Endothelial cell of umbilical vein (primary cell): Measurements from ENCODE around the gene GNG2. TPM values are rescaled to one million over a fixed set of nuclear protein-coding genes. Genes with fewer than 3 reads are reported as not detected.

Experiments
- BruUV-seq: library from RNA; stranded (reverse); fragments of 400-500 nt; replicated peaks from 2 replicates; lab custom pipeline; 2021; lab: Mats Ljungman, UMichigan
- CTCF ChIA-PET: fragments of 300-600, 350-600 bp; sonication (Branson Sonifier 250); formaldehyde crosslinking; loops from one replicate; lab custom pipeline; 2021; ENCODE audit warnings: antibody characterized with exemption, inconsistent platforms; lab: Charles Lee
- POLR2A ChIA-PET: fragments of 300-600, 350-600 bp; sonication (Branson Sonifier 250); formaldehyde crosslinking; loops from one replicate; lab custom pipeline; 2021; ENCODE audit warnings: antibody characterized with exemption, inconsistent platforms; lab: Charles Lee
- DNase-seq: peaks from one replicate; pipeline ENCODE4 v3.0.0-alpha.2; 2011; ENCODE audit warnings: low read depth, low spot score
- FAIRE-seq: peaks from 2 replicates; lab custom pipeline; 2011; peaks lifted over from hg19 to GRCh38; lab: Jason Lieb, UNC
- H2AFZ ChIP-seq: 2 replicates; pipeline ENCODE4 v1.6.0; 2012; ENCODE audit warnings: low read depth, low read length, control low read depth, inconsistent platforms
- H3K27ac ChIP-seq: 2 replicates; pipeline ENCODE4 v1.5.1; 2011; ENCODE audit warnings: low read depth, mild to moderate bottlenecking, control low read depth, low read length, moderate library complexity; ENCODE audit not compliant: insufficient read depth
- H3K27me3 ChIP-seq, 2 experiments: 2 replicates each; pipeline versions ENCODE4 v1.6.0 to v1.6.1; 2011; ENCODE audit warnings: low read length in 2 of 2, mixed read lengths in 1 of 2; ENCODE audit not compliant: control insufficient read depth in 2 of 2, insufficient read depth in 2 of 2
- H3K36me3 ChIP-seq, 2 experiments: 2 replicates in 1 of 2; 3 replicates in 1 of 2; pipeline ENCODE4 v1.5.1; 2011; ENCODE audit warnings: low read length in 2 of 2, mild to moderate bottlenecking in 1 of 2, moderate library complexity in 1 of 2; ENCODE audit not compliant: control insufficient read depth in 2 of 2, insufficient read depth in 2 of 2; ENCODE audit errors: extremely low read depth in 1 of 2
- H3K4me1 ChIP-seq: 3 replicates; pipeline ENCODE4 v1.5.1; 2011; ENCODE audit warnings: mild to moderate bottlenecking, low read length; ENCODE audit not compliant: control insufficient read depth, insufficient read depth; ENCODE audit errors: extremely low read depth
- H3K4me2 ChIP-seq: 2 replicates; pipeline ENCODE4 v1.6.1; 2011; ENCODE audit warnings: low read length, control low read depth, mixed read lengths; ENCODE audit not compliant: insufficient read depth
- H3K4me3 ChIP-seq, 3 experiments: fragments of 200-600 bp in 1 of 3; sonication (generic), shearing (Covaris generic) in 1 of 3; replicated peaks in 1 of 3; 2 replicates each; pipeline ENCODE4 v1.5.1; 2011 to 2016; ENCODE audit warnings: control low read depth in 3 of 3, low read length in 3 of 3, mild to moderate bottlenecking in 2 of 3, inconsistent platforms in 1 of 3, low read depth in 1 of 3, moderate library complexity in 1 of 3; ENCODE audit not compliant: insufficient read depth in 1 of 3
- H3K79me2 ChIP-seq: 2 replicates; pipeline ENCODE4 v1.6.0; 2012; ENCODE audit warnings: low read length, inconsistent platforms; ENCODE audit not compliant: control insufficient read depth, insufficient read depth
- H3K9ac ChIP-seq: replicated peaks from 2 replicates; pipeline ENCODE3; 2011; ENCODE audit warnings: low read length, control low read depth; ENCODE audit not compliant: insufficient read depth; ENCODE audit errors: extremely low read depth
- H3K9me1 ChIP-seq: replicated peaks from 3 replicates; pipeline ENCODE4 v1.6.0; 2011; ENCODE audit warnings: mild to moderate bottlenecking, low read length; ENCODE audit not compliant: control insufficient read depth, insufficient read depth; ENCODE audit errors: extremely low read depth
- H3K9me3 ChIP-seq: replicated peaks from 2 replicates; pipeline ENCODE4 v1.5.1; 2012; ENCODE audit warnings: low read length, inconsistent platforms; ENCODE audit not compliant: control insufficient read depth, insufficient read depth
- H4K20me1 ChIP-seq: replicated peaks from 2 replicates; pipeline ENCODE3; 2011; ENCODE audit warnings: mild to moderate bottlenecking, low read length; ENCODE audit not compliant: control insufficient read depth, insufficient read depth; ENCODE audit errors: extremely low read depth
- CTCF ChIP-seq, 2 donors: IDR thresholded peaks; 1 replicate in 1 of 2; 2 replicates in 1 of 2; pipeline ENCODE4 v1.5.1; 2011; ENCODE audit warnings: low read length in 2 of 2, mild to moderate bottlenecking in 2 of 2, moderate library complexity in 2 of 2, control low read depth in 1 of 2, inconsistent platforms in 1 of 2, low read depth in 1 of 2; ENCODE audit not compliant: insufficient read depth in 1 of 2; ENCODE audit errors: extremely low read depth in 1 of 2
- EZH2 ChIP-seq: IDR thresholded peaks from 2 replicates; pipeline ENCODE4 v1.6.1; 2012; ENCODE audit warnings: borderline replicate concordance, low read depth, mild to moderate bottlenecking, moderate library complexity, low read length, inconsistent platforms; ENCODE audit not compliant: severe bottlenecking
- FOS ChIP-seq: IDR thresholded peaks from 2 replicates; pipeline ENCODE4 v1.6.1; 2011; ENCODE audit warnings: mild to moderate bottlenecking, low read length, moderate library complexity, borderline replicate concordance; ENCODE audit not compliant: insufficient read depth
- GATA2 ChIP-seq: IDR thresholded peaks from 2 replicates; pipeline ENCODE4 v1.7.0; 2011; ENCODE audit warnings: low read depth, mild to moderate bottlenecking, moderate library complexity, mixed read lengths, low read length; ENCODE audit not compliant: insufficient read length, insufficient read depth
- JUN ChIP-seq: IDR thresholded peaks from 2 replicates; pipeline ENCODE4 v1.6.1; 2011; ENCODE audit warnings: borderline replicate concordance, low read depth; ENCODE audit not compliant: insufficient read length, insufficient read depth
- MAX ChIP-seq: IDR thresholded peaks from 2 replicates; pipeline ENCODE4 v1.6.1; 2011; ENCODE audit not compliant: insufficient read depth, insufficient read length
- MYC ChIP-seq: IDR thresholded peaks from one replicate; pipeline ENCODE4 v1.6.1; 2011; ENCODE audit warnings: mild to moderate bottlenecking, low read depth, low read length
- POLR2A ChIP-seq: IDR thresholded peaks from 2 replicates; pipeline ENCODE4 v1.6.1; 2012; ENCODE audit warnings: low read depth, mild to moderate bottlenecking, control low read depth, low read length
- POLR2AphosphoS5 ChIP-seq: IDR thresholded peaks from 2 replicates; pipeline ENCODE4 v1.6.1; 2012; ENCODE audit warnings: low read depth, mild to moderate bottlenecking, control low read depth, low read length, moderate library complexity; ENCODE audit not compliant: insufficient read depth
- dilution Hi-C: fragments of 300-500 bp; cut with MboI; formaldehyde crosslinking; loops from one replicate; pipeline ENCODE4 v1.15.0; 2019; ENCODE audit warnings: low sequenced_read_pairs; ENCODE audit not compliant: extremely low pct_ligation_motif_present
- intact Hi-C: fragments of 100-400 bp; cut with micrococcal nuclease; formaldehyde crosslinking; loops from one replicate; pipeline ENCODE4 v1.10.0; 2022
- polyA plus RNA-seq, 4 experiments: library from polyadenylated mRNA; depleted of rRNA in 3 of 4; stranded (reverse) in 3 of 4; unstranded in 1 of 4; fragments of >200 nt; gene quantifications; 2 replicates each; pipeline versions ENCODE4 v1.2.1 to v1.2.3, GENCODE V29; 2011 to 2012; ENCODE audit warnings: missing spikeins in 1 of 4
- total RNA-seq: library from RNA; stranded (reverse); gene quantifications from 2 replicates; pipeline ENCODE4 v1.2.3, GENCODE V29; 2021

GNG2 gene
- total and polyA plus RNA-seq, 2 donors (not counting 3 experiments of a cell fraction or from before 2014, with no cell fraction given): not detected

GRCh38 chr14:51844081-51844881 is 16.1 kb upstream of the GNG2 start:
- FAIRE-seq (no peak), DNase-seq (no peak)
- TF ChIP-seq MAX: no peak
- no peak for TF ChIP-seq POLR2AphosphoS5
- TF ChIP-seq MYC: no peak
- TF ChIP-seq CTCF (IDR thresholded peaks at IDR 0.05; ENCODE audit: extremely low read depth in 1 of 2, insufficient read depth in 1 of 2, low read depth in 1 of 2, low read length in 2 of 2): no peak
- TF ChIP-seq EZH2: no peak
- no peak for TF ChIP-seq FOS
- TF ChIP-seq JUN: no peak
- TF ChIP-seq POLR2A: no peak
- no peak for TF ChIP-seq GATA2
- H3K4me3 ChIP-seq: no peak overlapping the region
- no peak overlapping the region for H3K4me2 ChIP-seq
- dilution Hi-C loops: no loop called here
- BruUV-seq: no TSS peak
- H3K36me3 ChIP-seq: no peaks in the 10 kb centered on the region
- H3K79me2 ChIP-seq: no peaks in the 10 kb centered on the region
- no peaks in the 10 kb centered on the region for H3K9me1 ChIP-seq
- no peaks in the 10 kb centered on the region for H4K20me1 ChIP-seq
- intact Hi-C loops: no loop called here
- peaks cover 13% of the 10 kb centered on the region for H3K4me1 ChIP-seq
- peaks cover 3 to 15% of the 10 kb centered on the region in 2 experiments for H3K27me3 ChIP-seq
- ChIA-PET POLR2A (no interaction called here), CTCF (no interaction called here)
- H3K27ac ChIP-seq: no peak overlapping the region
- H2AFZ ChIP-seq: no peak overlapping the region
- H3K9ac ChIP-seq: no peak overlapping the region
- no peaks in the 10 kb centered on the region for H3K9me3 ChIP-seq
